GM19351 (cell line): ENCODE results near the gene ZKSCAN5.
"Not testable (repeated sequence)": the region's sequence is repeated elsewhere in the genome, so short reads cannot be mapped to it uniquely, and the experiment has no call there.

Experiments
- ATAC-seq: cut with Tn5 transposase; IDR thresholded peaks from one replicate; pipeline ENCODE4 v1.9.1; 2021; ENCODE audit warnings: mild to moderate bottlenecking, moderate library complexity; ENCODE audit not compliant: unreplicated experiment

Gene ZKSCAN5

GRCh38 chr7:99580778-99581332 lies 76.4 kb downstream of the ZKSCAN5 start:
- ATAC-seq = not testable (repeated sequence)
